A549 treated with AZD9567 at 1 μM for 4 hours (cell line): ENCODE measurements around the gene NHLRC2. TPM values are rescaled to one million over a fixed set of nuclear protein-coding genes. Genes with fewer than 3 reads are reported as not detected.

ENCODE experiments used
- total RNA-seq: library from RNA; stranded (reverse); fragments of 200-300 nt; extraction: Qiagen RNA extraction; gene quantifications from 5 replicates; pipeline ENCODE4 v1.2.3, GENCODE V29; 2022; ENCODE audit not compliant: insufficient read depth

The NHLRC2 gene, protein sequence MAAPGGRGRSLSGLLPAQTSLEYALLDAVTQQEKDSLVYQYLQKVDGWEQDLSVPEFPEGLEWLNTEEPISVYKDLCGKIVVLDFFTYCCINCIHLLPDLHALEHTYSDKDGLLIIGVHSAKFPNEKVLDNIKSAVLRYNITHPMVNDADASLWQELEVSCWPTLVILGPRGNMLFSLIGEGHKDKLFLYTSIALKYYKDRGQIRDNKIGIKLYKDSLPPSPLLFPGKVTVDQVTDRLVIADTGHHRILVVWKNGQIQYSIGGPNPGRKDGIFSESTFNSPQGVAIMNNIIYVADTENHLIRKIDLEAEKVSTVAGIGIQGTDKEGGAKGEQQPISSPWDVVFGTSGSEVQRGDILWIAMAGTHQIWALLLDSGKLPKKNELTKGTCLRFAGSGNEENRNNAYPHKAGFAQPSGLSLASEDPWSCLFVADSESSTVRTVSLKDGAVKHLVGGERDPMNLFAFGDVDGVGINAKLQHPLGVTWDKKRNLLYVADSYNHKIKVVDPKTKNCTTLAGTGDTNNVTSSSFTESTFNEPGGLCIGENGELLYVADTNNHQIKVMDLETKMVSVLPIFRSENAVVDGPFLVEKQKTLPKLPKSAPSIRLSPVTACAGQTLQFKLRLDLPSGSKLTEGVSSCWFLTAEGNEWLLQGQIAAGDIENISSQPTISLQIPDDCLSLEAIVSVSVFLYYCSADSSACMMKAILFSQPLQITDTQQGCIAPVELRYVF
- 5.1 to 8.1 TPM (median 6.1 TPM) in 5 replicates for total RNA-seq

DNA sequence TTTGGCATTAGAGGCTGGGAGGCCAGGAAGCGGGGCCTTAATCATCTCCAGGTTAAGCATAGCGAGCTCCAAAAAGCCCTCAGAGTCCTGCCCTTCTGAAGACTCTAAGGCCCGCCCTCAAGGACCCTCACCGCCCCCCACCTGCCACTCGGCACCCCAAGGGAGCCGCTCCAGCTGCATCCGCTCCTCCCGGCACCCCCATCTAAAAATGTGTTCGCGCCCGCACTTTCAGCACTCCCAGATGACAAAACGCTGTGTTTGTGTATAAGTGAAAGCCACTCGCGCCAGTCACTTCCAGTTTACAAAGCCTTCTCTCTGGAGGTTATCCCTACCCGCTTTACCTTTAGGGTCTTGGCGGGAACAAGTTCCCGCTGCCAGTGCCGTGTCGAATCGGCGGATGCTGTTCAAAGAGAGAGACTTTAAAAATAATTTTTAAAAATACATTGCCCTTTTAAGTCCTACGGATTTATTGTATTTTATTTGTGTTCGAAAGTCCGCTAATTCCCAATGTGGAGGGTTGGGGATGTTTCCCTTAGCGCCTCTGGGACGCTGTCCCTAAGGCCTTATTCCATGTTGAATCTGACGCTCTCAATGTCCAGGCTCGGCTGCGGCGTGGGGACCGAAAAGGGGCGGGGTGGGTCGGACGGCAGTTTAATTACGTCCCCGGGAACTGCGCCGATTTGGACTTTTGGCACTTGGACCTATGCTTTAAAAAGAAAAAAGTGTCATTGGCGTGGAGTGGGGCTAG is at the start of gene NHLRC2, which contains the start of gene DCLRE1A:
Gene NHLRC2, plus strand, starts transcription at position 649 of the 748 bp plus-strand sequence. CDS start 212 bp downstream, outside the sequence.
Gene DCLRE1A, minus strand, starts transcription at position 70 of the 748 bp plus-strand sequence. CDS start 900 bp downstream, outside the sequence.

Other genes with a start within 250 kb of the NHLRC2 start
- gene NRAP, start 190.6 kb upstream of the NHLRC2 start, total RNA-seq = not detected in 5 replicates
- 23.3 to 38.7 TPM (median 26.9 TPM) in 5 replicates for gene CASP7, start 174.7 kb upstream of the NHLRC2 start, total RNA-seq
- gene PLEKHS1, start 103.0 kb upstream of the NHLRC2 start, total RNA-seq = 0.02 to 0.19 TPM (median 0.06 TPM) in 3 of 5 replicates, not detected in the others
- 7.9 to 12.4 TPM (median 8.9 TPM) in 5 replicates for gene DCLRE1A, start 579 bp upstream of the NHLRC2 start, total RNA-seq
- 0.81 to 1.4 TPM (median 1.1 TPM) in 5 replicates for gene ADRB1, start 189.2 kb downstream of the NHLRC2 start, total RNA-seq